Ishikawa (cell line): ENCODE data around the gene TRA2A.

ENCODE experiments used
- CEBPB ChIP-seq: IDR thresholded peaks from 2 replicates; pipeline ENCODE4 v1.6.1; 2012
- CREB1 ChIP-seq: IDR thresholded peaks from 2 replicates; pipeline ENCODE4 v1.6.1; 2012; ENCODE audit warnings: low read depth
- EP300 ChIP-seq: IDR thresholded peaks from 2 replicates; pipeline ENCODE4 v1.6.1; 2012; ENCODE audit warnings: borderline replicate concordance
- FOXM1 ChIP-seq: IDR thresholded peaks from 2 replicates; pipeline ENCODE4 v1.6.1; 2012; ENCODE audit warnings: low read depth, borderline replicate concordance
- NFIC ChIP-seq: IDR thresholded peaks from 2 replicates; pipeline ENCODE4 v1.6.1; 2012
- TAF1 ChIP-seq: IDR thresholded peaks from 2 replicates; pipeline ENCODE4 v1.6.1; 2012; ENCODE audit warnings: low read depth, mild to moderate bottlenecking
- TF ChIP-seq, protein P1 (sequence below): IDR thresholded peaks from 2 replicates; pipeline ENCODE4 v1.6.1; 2012
- TF ChIP-seq, protein P2 (sequence below): IDR thresholded peaks from 2 replicates; pipeline ENCODE4 v1.6.1; 2012

DNA sequence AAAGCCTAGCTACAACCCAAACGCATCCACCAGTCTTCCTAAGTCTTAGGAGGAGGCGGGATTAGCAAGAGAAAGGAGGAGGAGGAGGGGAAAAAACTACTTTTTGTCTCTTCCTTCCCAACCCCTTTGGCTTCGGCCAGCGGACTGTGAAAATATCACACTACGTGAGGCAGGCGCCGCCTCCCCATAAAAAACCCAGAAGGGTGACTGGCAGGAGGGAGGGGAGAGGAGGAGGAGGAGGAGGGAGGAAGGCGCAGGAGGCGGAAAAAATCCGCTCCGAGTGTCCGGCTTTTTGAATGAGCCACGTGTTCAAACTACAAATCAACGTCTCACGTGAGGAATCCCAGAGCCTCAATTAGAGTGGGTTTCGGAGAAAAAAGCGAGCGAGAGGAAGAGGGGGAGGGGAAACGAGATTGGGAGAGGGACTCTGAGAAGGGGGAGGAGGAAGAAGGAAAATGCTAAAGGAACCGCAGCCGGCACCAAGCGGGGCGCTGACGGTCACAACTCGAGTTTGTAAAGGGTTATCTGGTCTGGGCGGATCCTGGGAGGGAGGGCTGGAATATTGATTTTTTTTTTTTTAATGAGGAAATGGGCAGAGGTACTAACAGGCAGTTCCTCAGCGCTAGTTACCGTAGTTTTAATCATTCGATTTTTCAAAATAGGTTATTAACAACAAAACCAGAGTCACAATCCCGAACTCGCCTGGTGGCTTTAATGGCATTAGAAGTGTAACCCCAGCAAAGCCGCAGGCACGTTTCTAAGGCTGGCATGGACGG lies 61.3 kb downstream of the TRA2A start, which contains the start of gene IGF2BP3:
- peak; percentile 64; the same call in 1 of the 2 replicates for TF ChIP-seq FOXM1
- no peak for TF ChIP-seq CREB1
- TF ChIP-seq, protein P1, sequence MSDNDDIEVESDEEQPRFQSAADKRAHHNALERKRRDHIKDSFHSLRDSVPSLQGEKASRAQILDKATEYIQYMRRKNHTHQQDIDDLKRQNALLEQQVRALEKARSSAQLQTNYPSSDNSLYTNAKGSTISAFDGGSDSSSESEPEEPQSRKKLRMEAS: peak; percentile 89
- TF ChIP-seq EP300: peak; percentile 42; the same call in 1 of the 2 replicates
- TF ChIP-seq, protein P2, sequence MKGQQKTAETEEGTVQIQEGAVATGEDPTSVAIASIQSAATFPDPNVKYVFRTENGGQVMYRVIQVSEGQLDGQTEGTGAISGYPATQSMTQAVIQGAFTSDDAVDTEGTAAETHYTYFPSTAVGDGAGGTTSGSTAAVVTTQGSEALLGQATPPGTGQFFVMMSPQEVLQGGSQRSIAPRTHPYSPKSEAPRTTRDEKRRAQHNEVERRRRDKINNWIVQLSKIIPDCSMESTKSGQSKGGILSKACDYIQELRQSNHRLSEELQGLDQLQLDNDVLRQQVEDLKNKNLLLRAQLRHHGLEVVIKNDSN: peak; percentile 90
- TF ChIP-seq TAF1: no peak; the same call in 1 of the 2 replicates
- no peak for TF ChIP-seq CEBPB
- no peak for TF ChIP-seq NFIC
